GM10248 (cell line): ENCODE data around the gene KANSL1L.

ENCODE experiments used
- CTCF ChIA-PET: fragments of 300-600 bp; sonication (Branson Sonifier 250); formaldehyde crosslinking; extraction: SDS; loops from one replicate; lab custom pipeline; 2021; ENCODE audit warnings: antibody characterized with exemption; lab: Yijun Ruan, JAX
- POLR2A ChIA-PET: fragments of 350-650 bp; sonication (Branson Sonifier 250); formaldehyde crosslinking; extraction: SDS; loops from one replicate; lab custom pipeline; 2020; ENCODE audit warnings: antibody characterized with exemption; lab: Yijun Ruan, JAX
- DNase-seq: peaks from one replicate; pipeline ENCODE4 v3.0.0; 2012; ENCODE audit errors: extremely low spot score
- TF ChIP-seq, protein P1 (sequence below): IDR thresholded peaks from 2 replicates; pipeline ENCODE4 v1.5.1; 2012; ENCODE audit warnings: mild to moderate bottlenecking, low read depth; ENCODE audit errors: extremely low read depth, missing control alignments, control extremely low read depth

The KANSL1L gene

DNA sequence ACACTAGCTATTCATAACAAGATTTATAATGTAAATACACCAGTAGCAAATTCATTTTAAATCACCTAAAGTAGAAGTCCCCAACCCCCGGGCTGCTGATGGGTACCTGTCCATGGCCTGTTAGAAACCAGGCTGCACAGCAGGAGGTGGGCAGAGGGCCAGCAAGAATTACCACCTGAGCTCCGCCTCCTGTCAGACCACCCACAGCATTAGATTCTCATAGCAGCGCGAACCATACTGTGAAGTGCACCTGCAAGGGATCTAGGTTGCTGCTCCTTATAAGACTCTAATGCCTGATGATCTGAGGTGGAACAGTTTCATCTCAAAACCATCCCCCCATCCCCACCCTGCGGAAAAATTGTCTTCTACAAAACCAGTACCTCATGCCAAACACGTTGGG is 71.3 kb downstream of the KANSL1L start:
- TF ChIP-seq, protein P1, sequence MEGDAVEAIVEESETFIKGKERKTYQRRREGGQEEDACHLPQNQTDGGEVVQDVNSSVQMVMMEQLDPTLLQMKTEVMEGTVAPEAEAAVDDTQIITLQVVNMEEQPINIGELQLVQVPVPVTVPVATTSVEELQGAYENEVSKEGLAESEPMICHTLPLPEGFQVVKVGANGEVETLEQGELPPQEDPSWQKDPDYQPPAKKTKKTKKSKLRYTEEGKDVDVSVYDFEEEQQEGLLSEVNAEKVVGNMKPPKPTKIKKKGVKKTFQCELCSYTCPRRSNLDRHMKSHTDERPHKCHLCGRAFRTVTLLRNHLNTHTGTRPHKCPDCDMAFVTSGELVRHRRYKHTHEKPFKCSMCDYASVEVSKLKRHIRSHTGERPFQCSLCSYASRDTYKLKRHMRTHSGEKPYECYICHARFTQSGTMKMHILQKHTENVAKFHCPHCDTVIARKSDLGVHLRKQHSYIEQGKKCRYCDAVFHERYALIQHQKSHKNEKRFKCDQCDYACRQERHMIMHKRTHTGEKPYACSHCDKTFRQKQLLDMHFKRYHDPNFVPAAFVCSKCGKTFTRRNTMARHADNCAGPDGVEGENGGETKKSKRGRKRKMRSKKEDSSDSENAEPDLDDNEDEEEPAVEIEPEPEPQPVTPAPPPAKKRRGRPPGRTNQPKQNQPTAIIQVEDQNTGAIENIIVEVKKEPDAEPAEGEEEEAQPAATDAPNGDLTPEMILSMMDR, result no peak
- ChIA-PET CTCF (interaction anchor here (2.2 kb wide), 1 partner anchor 23 kb away, joined by 6 read pairs; no protein-coding TSS in a partner anchor), POLR2A (no interaction called here)
- no peak for DNase-seq

GRCh38 chr2:210094787-210095186 is 76.4 kb downstream of the KANSL1L start:
- TF ChIP-seq, protein P1, result no peak
- POLR2A ChIA-PET, result no interaction called here
- CTCF ChIA-PET, result no interaction called here
- DNase-seq, result no peak

DNA sequence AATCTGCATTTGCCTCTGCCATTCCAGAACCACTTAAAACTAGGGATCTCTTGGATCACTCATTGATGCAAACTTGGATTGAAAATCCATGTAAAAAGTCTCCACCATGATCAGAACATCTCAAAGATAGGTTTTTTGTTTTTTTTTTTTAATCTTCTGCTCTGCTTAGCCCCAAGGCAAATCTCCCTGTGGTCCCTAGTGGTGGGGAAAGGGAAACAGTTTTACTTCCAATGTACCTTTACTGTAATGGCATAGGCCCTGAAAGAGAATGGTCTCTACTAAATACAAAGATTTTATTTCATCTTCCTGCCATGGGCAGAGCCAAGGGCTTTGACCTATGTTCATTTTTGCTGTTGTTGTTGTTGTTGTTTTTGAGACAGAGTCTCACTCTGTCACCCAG is 78.4 kb downstream of the KANSL1L start:
- TF ChIP-seq, protein P1, result no peak
- POLR2A ChIA-PET, result no interaction called here
- no peak for DNase-seq
- CTCF ChIA-PET, result no interaction called here

GRCh38 chr2:210086930-210087329 is 84.3 kb downstream of the KANSL1L start:
- ChIA-PET CTCF (interaction anchor here (1.4 to 1.6 kb wide), 2 partner anchors 13 to 112 kb away, joined by 3 to 4 read pairs; no protein-coding TSS in a partner anchor), POLR2A (no interaction called here)
- DNase-seq, result no peak
- TF ChIP-seq, protein P1, result no peak

- TF ChIP-seq, protein P1, result no peak
- DNase-seq, result no peak
- ChIA-PET POLR2A (no interaction called here), CTCF (interaction anchor here (1.4 to 1.6 kb wide), 2 partner anchors 13 to 113 kb away, joined by 3 to 4 read pairs; no protein-coding TSS in a partner anchor)
Measured at GRCh38 chr2:210086292-210086691, 84.9 kb downstream of the KANSL1L start.

DNA sequence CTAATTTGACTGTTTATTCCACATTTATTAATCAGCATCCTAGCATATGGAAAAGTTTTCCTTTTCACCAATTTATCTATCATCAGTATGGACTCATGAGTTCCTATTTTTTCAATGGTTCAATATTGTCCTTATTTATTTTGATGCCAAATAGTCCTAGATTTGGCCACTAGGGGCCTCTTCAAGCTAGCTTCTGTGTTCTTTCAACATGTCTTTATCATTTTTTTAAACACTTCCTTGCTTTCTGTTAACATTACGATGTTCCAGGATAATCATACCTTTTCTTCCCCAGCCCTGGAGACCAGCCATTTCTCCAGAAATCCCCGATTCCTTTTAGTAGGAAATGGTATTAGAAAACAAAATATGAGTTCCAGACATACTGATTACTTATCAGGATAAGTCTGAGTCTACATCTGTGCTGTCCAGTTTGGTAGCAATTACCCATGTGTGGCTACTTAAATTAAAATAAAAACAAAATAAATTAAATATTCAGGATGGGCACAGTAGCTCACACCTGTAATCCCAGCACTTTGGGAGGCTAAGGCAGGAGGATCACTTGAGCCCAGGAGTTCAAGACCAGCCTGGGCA is 98.2 kb downstream of the KANSL1L start:
- ChIA-PET POLR2A (no interaction called here), CTCF (interaction anchor here (1.0 to 2.3 kb wide), 9 partner anchors 9 to 143 kb away, joined by 3 to 13 read pairs (median 4); no protein-coding TSS in a partner anchor)
- DNase-seq, result peak; percentile 18
- TF ChIP-seq, protein P1, result peak; percentile 46
